Upper lobe of left lung (tissue), 4 donors: ENCODE data around the gene ADH4.

ENCODE experiments used
- EP300 ChIP-seq, 4 donors: sonication (generic); formaldehyde crosslinking; IDR thresholded peaks; one replicate each; pipeline ENCODE4 v1.5.1; 2017; ENCODE audit warnings: antibody characterized with exemption in 4 of 4, control low read depth in 2 of 4
- POLR2A ChIP-seq, 4 donors: fragments of 450-650 bp; IDR thresholded peaks; one replicate each; pipeline ENCODE4 v1.5.1; 2016 to 2017; ENCODE audit warnings: antibody characterized with exemption in 4 of 4, mild to moderate bottlenecking in 2 of 4
- TF ChIP-seq, protein P1 (sequence below), 6 experiments: fragments of 450-650 bp in 4 of 6; fragments of 200-600 bp in 2 of 6; sonication (generic) in 2 of 6; IDR thresholded peaks; one replicate each; pipeline ENCODE4 v1.5.1; 2016 to 2019; ENCODE audit warnings: antibody characterized with exemption in 6 of 6

DNA sequence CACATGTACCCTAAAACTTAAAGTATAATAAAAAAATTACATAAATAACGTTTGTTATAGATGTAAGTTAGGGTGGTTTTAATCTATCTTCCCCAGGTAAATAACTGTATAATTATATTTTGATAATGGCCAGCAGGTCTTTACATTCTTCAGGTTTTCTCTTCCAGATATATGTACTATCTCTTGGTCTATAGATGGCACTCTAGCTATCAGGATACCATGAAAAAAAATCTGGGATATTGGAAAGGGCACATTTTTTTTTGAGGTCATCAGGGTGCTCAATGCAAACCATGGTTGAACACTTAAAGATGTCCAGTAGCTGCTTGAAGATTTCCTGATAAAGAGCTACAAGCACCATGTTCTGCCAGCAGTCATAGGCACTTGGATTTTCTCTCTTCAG lies 15.6 kb upstream of the ADH4 start:
- TF ChIP-seq, protein P1, sequence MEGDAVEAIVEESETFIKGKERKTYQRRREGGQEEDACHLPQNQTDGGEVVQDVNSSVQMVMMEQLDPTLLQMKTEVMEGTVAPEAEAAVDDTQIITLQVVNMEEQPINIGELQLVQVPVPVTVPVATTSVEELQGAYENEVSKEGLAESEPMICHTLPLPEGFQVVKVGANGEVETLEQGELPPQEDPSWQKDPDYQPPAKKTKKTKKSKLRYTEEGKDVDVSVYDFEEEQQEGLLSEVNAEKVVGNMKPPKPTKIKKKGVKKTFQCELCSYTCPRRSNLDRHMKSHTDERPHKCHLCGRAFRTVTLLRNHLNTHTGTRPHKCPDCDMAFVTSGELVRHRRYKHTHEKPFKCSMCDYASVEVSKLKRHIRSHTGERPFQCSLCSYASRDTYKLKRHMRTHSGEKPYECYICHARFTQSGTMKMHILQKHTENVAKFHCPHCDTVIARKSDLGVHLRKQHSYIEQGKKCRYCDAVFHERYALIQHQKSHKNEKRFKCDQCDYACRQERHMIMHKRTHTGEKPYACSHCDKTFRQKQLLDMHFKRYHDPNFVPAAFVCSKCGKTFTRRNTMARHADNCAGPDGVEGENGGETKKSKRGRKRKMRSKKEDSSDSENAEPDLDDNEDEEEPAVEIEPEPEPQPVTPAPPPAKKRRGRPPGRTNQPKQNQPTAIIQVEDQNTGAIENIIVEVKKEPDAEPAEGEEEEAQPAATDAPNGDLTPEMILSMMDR (IDR thresholded peaks at IDR 0.05) = no peak
- TF ChIP-seq POLR2A (IDR thresholded peaks at IDR 0.05) = no peak
- TF ChIP-seq EP300 (IDR thresholded peaks at IDR 0.05) = no peak
